CD4-positive, alpha-beta memory T cell (primary cell): ENCODE results near the gene ZBTB24. TPM values are rescaled to one million over a fixed set of nuclear protein-coding genes. Genes with fewer than 3 reads are reported as not detected.

Experiments used
- CTCF ChIA-PET: fragments of 350-600 bp; sonication (Branson Sonifier 250); formaldehyde crosslinking; loops from one replicate; lab custom pipeline; 2021; ENCODE audit warnings: inconsistent platforms; ENCODE audit not compliant: partially characterized antibody; lab: Charles Lee
- POLR2A ChIA-PET: fragments of 350-600 bp; sonication (Branson Sonifier 250); formaldehyde crosslinking; loops from one replicate; lab custom pipeline; 2021; ENCODE audit not compliant: partially characterized antibody; lab: Charles Lee
- DNase-seq, 5 donors: peaks; one replicate each; pipeline versions ENCODE4 v3.0.0 to v3.0.0-alpha.2; 2020 to 2022; ENCODE audit warnings: mixed read lengths in 1 of 5
- H3K27ac ChIP-seq: one replicate; pipeline ENCODE4 v1.7.0; 2013; ENCODE audit warnings: low read depth, low read length
- H3K27me3 ChIP-seq: 2 replicates; pipeline ENCODE4 v1.7.0; 2013; ENCODE audit warnings: mild to moderate bottlenecking, low read length, moderate library complexity; ENCODE audit not compliant: insufficient read depth
- H3K36me3 ChIP-seq: 2 replicates; pipeline ENCODE4 v1.7.0; 2013; ENCODE audit warnings: mild to moderate bottlenecking, low read length, moderate library complexity; ENCODE audit not compliant: insufficient read depth
- H3K4me1 ChIP-seq: 2 replicates; pipeline ENCODE4 v1.7.0; 2013; ENCODE audit warnings: mild to moderate bottlenecking, low read length, moderate library complexity; ENCODE audit not compliant: insufficient read depth
- H3K4me3 ChIP-seq, 2 donors: one replicate each; pipeline ENCODE4 v1.7.0; 2013; ENCODE audit warnings: low read length in 2 of 2, mild to moderate bottlenecking in 1 of 2
- H3K9me3 ChIP-seq, 2 donors: one replicate each; pipeline ENCODE4 v1.7.0; 2013; ENCODE audit warnings: low read length in 2 of 2, control low read depth in 1 of 2; ENCODE audit not compliant: control insufficient read depth in 1 of 2
- H3K27ac Mint-ChIP-seq, 7 donors: one replicate each; pipeline ENCODE4 v1.8.0; 2020 to 2021; ENCODE audit warnings: mixed read lengths in 7 of 7, mild to moderate bottlenecking in 6 of 7, inconsistent platforms in 3 of 7, moderate library complexity in 3 of 7
- H3K27me3 Mint-ChIP-seq, 2 donors: one replicate each; pipeline ENCODE4 v1.8.0; 2020 to 2021; ENCODE audit warnings: mixed read lengths in 2 of 2
- H3K36me3 Mint-ChIP-seq, 2 donors: one replicate each; pipeline ENCODE4 v1.8.0; 2020 to 2021; ENCODE audit warnings: mixed read lengths in 2 of 2, inconsistent platforms in 1 of 2, mild to moderate bottlenecking in 1 of 2
- H3K4me1 Mint-ChIP-seq, 4 donors: one replicate each; pipeline ENCODE4 v1.8.0; 2020 to 2021; ENCODE audit warnings: mixed read lengths in 4 of 4, mild to moderate bottlenecking in 1 of 4
- H3K4me3 Mint-ChIP-seq, 8 donors: one replicate each; pipeline ENCODE4 v1.8.0; 2020 to 2021; ENCODE audit warnings: mixed read lengths in 8 of 8, mild to moderate bottlenecking in 7 of 8, moderate library complexity in 6 of 8, inconsistent platforms in 3 of 8
- H3K9me3 Mint-ChIP-seq, 8 donors: one replicate each; pipeline ENCODE4 v1.8.0; 2020 to 2021; ENCODE audit warnings: mixed read lengths in 8 of 8, mild to moderate bottlenecking in 5 of 8, inconsistent platforms in 3 of 8, moderate library complexity in 1 of 8
- intact Hi-C: fragments of 100-400 bp; cut with micrococcal nuclease; formaldehyde crosslinking; loops from one replicate; pipeline ENCODE4 v1.15.1; 2023
- polyA plus RNA-seq, 2 donors: library from polyadenylated mRNA; unstranded; fragments of 300-500 nt; fragmentation: Illumina TruSeq; gene quantifications; one replicate each; pipeline ENCODE4 v1.2.3, GENCODE V29; 2021
- total RNA-seq, 2 experiments: library from RNA; stranded (reverse); gene quantifications; one replicate each; pipeline ENCODE4 v1.2.3, GENCODE V29; 2021

Gene ZBTB24
- total and polyA plus RNA-seq, 4 experiments from 2014 or later, result 8.5 to 28.4 (median 19.3) TPM

GRCh38 chr6:109440331-109441068 is 42.5 kb downstream of the ZBTB24 start, which contains the start of the genes PPIL6 and SMPD2:
PPIL6 (minus strand) TSS chr6:109440628; CDS start chr6:109440590, 38 bp downstream.
SMPD2 (plus strand) TSS chr6:109440724; CDS start chr6:109441122, 398 bp downstream.
- no peaks in the 10 kb centered on the region for H3K27me3 ChIP-seq
- H3K4me3 ChIP-seq, result peak within 1 kb of the TSS; percentile 69 to 82
- Mint-ChIP-seq H3K27me3 (no peaks in the 10 kb centered on the region), H3K36me3 (peaks cover 5 to 32% of the 10 kb centered on the region in 2 donors), H3K9me3 (no peaks in the 10 kb centered on the region), H3K27ac (peak within 1 kb of the TSS; percentile 96 to 98 (median 97)), H3K4me3 (peak within 1 kb of the TSS; percentile 91 to 98 (median 94)), H3K4me1 (peaks cover 15 to 32% (median 21%) of the 10 kb centered on the region in 4 donors)
- POLR2A ChIA-PET, result interaction anchor here (0.6 to 10.9 kb wide), 17 partner anchors 9 to 1617 kb away, joined by 3 to 220 read pairs (median 5); partner anchors contain the start of genes AK9, CD164, CEP57L1 and FIG4
- no peaks in the 10 kb centered on the region for H3K9me3 ChIP-seq
- peak; percentile 77 to 84 (median 80) for DNase-seq
- peaks cover 13% of the 10 kb centered on the region for H3K36me3 ChIP-seq
- H3K27ac ChIP-seq, result peak within 1 kb of the TSS; percentile 89
- H3K4me1 ChIP-seq, result peaks cover 25% of the 10 kb centered on the region
- intact Hi-C loops, result loop anchor here (1.0 to 5.0 kb wide), 8 partner anchors 10 to 1542 kb away; partner anchors contain the start of genes CEP57L1, MICAL1, RPF2 and SESN1
- CTCF ChIA-PET, result interaction anchor here (0.9 to 6.3 kb wide), 12 partner anchors 13 to 599 kb away, joined by 3 to 70 read pairs (median 8); partner anchors contain the start of genes CD164, MICAL1 and ZBTB24

- Histone ChIP-seq H3K9me3 (no peaks in the 10 kb centered on the region), H3K36me3 (no peaks in the 10 kb centered on the region), H3K4me3 (no peak overlapping the region), H3K27ac (no peak overlapping the region), H3K27me3 (no peaks in the 10 kb centered on the region), H3K4me1 (peaks cover 9% of the 10 kb centered on the region)
- POLR2A ChIA-PET, result interaction anchor here (1.3 kb wide), 1 partner anchor 54 kb away, joined by 3 read pairs; the partner anchor contains the start of gene CD164
- H3K9me3 Mint-ChIP-seq, result no peaks in the 10 kb centered on the region
- no peak for DNase-seq
- no peak overlapping the region for H3K27ac Mint-ChIP-seq
- no peak overlapping the region for H3K4me3 Mint-ChIP-seq
- intact Hi-C loops, result no loop called here
- peaks cover under 1 to 7% (median 5%) of the 10 kb centered on the region in 4 donors for H3K4me1 Mint-ChIP-seq
- H3K36me3 Mint-ChIP-seq, result peaks cover 0 to 1% of the 10 kb centered on the region in 2 donors
- CTCF ChIA-PET, result interaction anchor here (1.0 to 1.6 kb wide), 2 partner anchors 56 to 248 kb away, joined by 3 to 4 read pairs; no protein-coding TSS in a partner anchor
- H3K27me3 Mint-ChIP-seq, result no peaks in the 10 kb centered on the region
These were observed 47.0 kb downstream of the ZBTB24 start for GRCh38 chr6:109436041-109436440.

GRCh38 chr6:109434456-109434855 is 48.6 kb downstream of the ZBTB24 start:
- Histone ChIP-seq H3K36me3 (no peaks in the 10 kb centered on the region), H3K4me3 (no peak overlapping the region), H3K4me1 (peaks cover 1% of the 10 kb centered on the region), H3K27me3 (no peaks in the 10 kb centered on the region), H3K9me3 (no peaks in the 10 kb centered on the region), H3K27ac (no peak overlapping the region)
- no peak overlapping the region for H3K27ac Mint-ChIP-seq
- H3K4me3 Mint-ChIP-seq, result no peak overlapping the region
- H3K36me3 Mint-ChIP-seq, result no peaks in the 10 kb centered on the region
- CTCF ChIA-PET, result interaction anchor here (1.6 kb wide), 1 partner anchor 57 kb away, joined by 3 read pairs; no protein-coding TSS in a partner anchor
- H3K4me1 Mint-ChIP-seq, result peaks cover 0 to 3% (median under 1%) of the 10 kb centered on the region in 4 donors
- H3K9me3 Mint-ChIP-seq, result no peaks in the 10 kb centered on the region
- POLR2A ChIA-PET, result no interaction called here
- intact Hi-C loops, result no loop called here
- no peaks in the 10 kb centered on the region for H3K27me3 Mint-ChIP-seq
- no peak for DNase-seq

GRCh38 chr6:109429496-109429895 is 53.5 kb downstream of the ZBTB24 start:
- ChIA-PET CTCF (no interaction called here), POLR2A (interaction anchor here (0.7 kb wide), 1 partner anchor 21 kb away, joined by 3 read pairs; no protein-coding TSS in a partner anchor)
- H3K4me3 ChIP-seq, result no peak overlapping the region
- no peaks in the 10 kb centered on the region for H3K4me1 ChIP-seq
- intact Hi-C loops, result no loop called here
- no peaks in the 10 kb centered on the region for H3K36me3 ChIP-seq
- no peak for DNase-seq
- H3K27me3 ChIP-seq, result no peaks in the 10 kb centered on the region
- no peaks in the 10 kb centered on the region for H3K36me3 Mint-ChIP-seq
- H3K4me1 Mint-ChIP-seq, result peaks cover 0 to 3% (median 0%) of the 10 kb centered on the region in 4 donors
- H3K9me3 Mint-ChIP-seq, result no peaks in the 10 kb centered on the region
- no peak overlapping the region for H3K4me3 Mint-ChIP-seq
- peaks cover 2 to 4% of the 10 kb centered on the region in 2 donors for H3K27me3 Mint-ChIP-seq
- H3K27ac ChIP-seq, result no peak overlapping the region
- H3K9me3 ChIP-seq, result no peaks in the 10 kb centered on the region
- H3K27ac Mint-ChIP-seq, result peak overlapping the region in 2 of 7 donors; percentile 3 to 57

GRCh38 chr6:109428889-109429477 is 54.0 kb downstream of the ZBTB24 start:
- Mint-ChIP-seq H3K4me3 (no peak overlapping the region), H3K4me1 (peaks cover 0 to 3% (median 0%) of the 10 kb centered on the region in 4 donors), H3K27ac (no peak overlapping the region), H3K36me3 (no peaks in the 10 kb centered on the region), H3K9me3 (no peaks in the 10 kb centered on the region), H3K27me3 (peaks cover 2 to 4% of the 10 kb centered on the region in 2 donors)
- ChIA-PET POLR2A (interaction anchor here (0.7 kb wide), 1 partner anchor 21 kb away, joined by 3 read pairs; no protein-coding TSS in a partner anchor), CTCF (no interaction called here)
- Histone ChIP-seq H3K4me3 (no peak overlapping the region), H3K36me3 (no peaks in the 10 kb centered on the region), H3K27me3 (no peaks in the 10 kb centered on the region), H3K27ac (no peak overlapping the region), H3K9me3 (no peaks in the 10 kb centered on the region), H3K4me1 (no peaks in the 10 kb centered on the region)
- intact Hi-C loops, result no loop called here
- no peak for DNase-seq

- H3K9me3 ChIP-seq, result no peaks in the 10 kb centered on the region
- DNase-seq, result no peak
- intact Hi-C loops, result no loop called here
- ChIA-PET CTCF (no interaction called here), POLR2A (no interaction called here)
- H3K27ac ChIP-seq, result no peak overlapping the region
- no peaks in the 10 kb centered on the region for H3K4me1 ChIP-seq
- Mint-ChIP-seq H3K36me3 (no peaks in the 10 kb centered on the region), H3K4me1 (peaks cover 0 to 2% (median 0%) of the 10 kb centered on the region in 4 donors), H3K27me3 (peaks cover 2 to 4% of the 10 kb centered on the region in 2 donors), H3K9me3 (no peaks in the 10 kb centered on the region), H3K27ac (no peak overlapping the region), H3K4me3 (no peak overlapping the region)
- no peak overlapping the region for H3K4me3 ChIP-seq
- no peaks in the 10 kb centered on the region for H3K27me3 ChIP-seq
- H3K36me3 ChIP-seq, result no peaks in the 10 kb centered on the region
These were observed 58.1 kb downstream of the ZBTB24 start for GRCh38 chr6:109424946-109425345.

GRCh38 chr6:109421184-109421583 is 61.8 kb downstream of the ZBTB24 start:
- Mint-ChIP-seq H3K4me1 (peaks cover 0 to 2% (median 0%) of the 10 kb centered on the region in 4 donors), H3K27ac (peak overlapping the region in 1 of 7 donors; percentile 2), H3K9me3 (no peaks in the 10 kb centered on the region), H3K36me3 (no peaks in the 10 kb centered on the region), H3K27me3 (peaks cover 0 to 1% of the 10 kb centered on the region in 2 donors), H3K4me3 (no peak overlapping the region)
- CTCF ChIA-PET, result no interaction called here
- H3K27me3 ChIP-seq, result no peaks in the 10 kb centered on the region
- DNase-seq, result no peak
- H3K4me3 ChIP-seq, result no peak overlapping the region
- H3K36me3 ChIP-seq, result no peaks in the 10 kb centered on the region
- no peaks in the 10 kb centered on the region for H3K4me1 ChIP-seq
- intact Hi-C loops, result no loop called here
- POLR2A ChIA-PET, result no interaction called here
- no peaks in the 10 kb centered on the region for H3K9me3 ChIP-seq
- no peak overlapping the region for H3K27ac ChIP-seq
